HepG2 (cell line): ENCODE data around the gene UCN. TPM values are rescaled to one million over a fixed set of nuclear protein-coding genes. Genes with fewer than 3 reads are reported as not detected.

Experiments
- CBX2 ChIP-seq, 2 experiments: fragments of 200-600 bp in 1 of 2; sonication (generic); formaldehyde crosslinking in 1 of 2; IDR thresholded peaks; 2 replicates each; pipeline versions ENCODE4 v1.7.0 to v1.8.1; 2018 to 2022; ENCODE audit warnings: low read depth in 2 of 2, low read length in 1 of 2, mild to moderate bottlenecking in 1 of 2, missing genetic modification reagents in 1 of 2
- FOSL1 ChIP-seq: sonication (generic); formaldehyde crosslinking; IDR thresholded peaks from 2 replicates; pipeline ENCODE4 v1.9.0; 2021; ENCODE audit warnings: missing genetic modification reagents, borderline replicate concordance
- MXD4 ChIP-seq: IDR thresholded peaks from 2 replicates; pipeline ENCODE4 v1.6.1; 2016; ENCODE audit warnings: mild to moderate bottlenecking, missing biosample characterization, missing genetic modification reagents
- NFRKB ChIP-seq: fragments of 450-650 bp; IDR thresholded peaks from 2 replicates; pipeline ENCODE4 v1.6.1; 2017
- ZNF224 ChIP-seq: sonication (generic); formaldehyde crosslinking; IDR thresholded peaks from 2 replicates; pipeline ENCODE4 v1.5.0; 2020; ENCODE audit warnings: mild to moderate bottlenecking, missing genetic modification reagents
- ZNF296 ChIP-seq: sonication (generic); formaldehyde crosslinking; conservative IDR thresholded peaks from 2 replicates; pipeline ENCODE4 v1.5.0; 2020; ENCODE audit warnings: mild to moderate bottlenecking, missing genetic modification reagents
- ZNF3 ChIP-seq: IDR thresholded peaks from 2 replicates; pipeline ENCODE4 v1.7.0; 2017; ENCODE audit warnings: inconsistent platforms
- ZNF317 ChIP-seq: sonication (generic); formaldehyde crosslinking; IDR thresholded peaks from 2 replicates; pipeline ENCODE4 v1.5.0; 2020; ENCODE audit warnings: mild to moderate bottlenecking, missing genetic modification reagents
- ZNF430 ChIP-seq: sonication (generic); formaldehyde crosslinking; IDR thresholded peaks from 2 replicates; pipeline ENCODE4 v1.9.0; 2021; ENCODE audit warnings: mild to moderate bottlenecking, missing genetic modification reagents
- ZNF484 ChIP-seq: sonication (generic); formaldehyde crosslinking; IDR thresholded peaks from 2 replicates; pipeline ENCODE4 v1.5.1; 2020; ENCODE audit warnings: mild to moderate bottlenecking, low read depth, missing genetic modification reagents, borderline replicate concordance
- ZNF530 ChIP-seq: sonication (generic); formaldehyde crosslinking; IDR thresholded peaks from 2 replicates; pipeline ENCODE4 v1.5.0; 2020; ENCODE audit warnings: low read depth, mild to moderate bottlenecking, missing genetic modification reagents
- ZNF570 ChIP-seq: sonication (generic); formaldehyde crosslinking; IDR thresholded peaks from 2 replicates; pipeline ENCODE4 v1.4.0; 2020; ENCODE audit warnings: mild to moderate bottlenecking, missing genetic modification reagents, borderline replicate concordance
- ZNF781 ChIP-seq: sonication (generic); formaldehyde crosslinking; IDR thresholded peaks from 2 replicates; pipeline ENCODE4 v1.5.1; 2020; ENCODE audit warnings: borderline replicate concordance, mild to moderate bottlenecking, missing genetic modification reagents; ENCODE audit errors: not compliant biosample characterization
- ZNF782 ChIP-seq: sonication (generic); formaldehyde crosslinking; IDR thresholded peaks from 2 replicates; pipeline ENCODE4 v1.4.0; 2020; ENCODE audit warnings: missing genetic modification reagents, mild to moderate bottlenecking, borderline replicate concordance
- ZNF878 ChIP-seq: sonication (generic); formaldehyde crosslinking; IDR thresholded peaks from 2 replicates; pipeline ENCODE4 v1.8.1; 2023; ENCODE audit warnings: mild to moderate bottlenecking, missing genetic modification reagents, moderate library complexity
- polyA plus RNA-seq, 8 experiments: library from polyadenylated mRNA; depleted of rRNA in 3 of 8; stranded (reverse) in 7 of 8; unstranded in 1 of 8; fragments of >200 nt; fragmentation: Illumina TruSeq in 4 of 8; extraction: Trizol in 4 of 8; gene quantifications; 2 replicates each; pipeline versions ENCODE4 v1.2.1 to v1.2.3, GENCODE V29; 2011 to 2016; ENCODE audit warnings: low read depth in 4 of 8, missing spikeins in 1 of 8, mixed read lengths in 1 of 8; ENCODE audit not compliant: insufficient read depth in 1 of 8
- total RNA-seq, 5 experiments: library from RNA; depleted of rRNA; stranded (reverse); fragments of >200 nt; fragmentation: Illumina TruSeq; extraction: Trizol; gene quantifications; 2 replicates each; pipeline ENCODE4 v1.2.3, GENCODE V29; 2016; ENCODE audit warnings: low read depth in 1 of 5
- TF ChIP-seq, protein P1 (sequence below): sonication (generic); formaldehyde crosslinking; IDR thresholded peaks from 2 replicates; pipeline ENCODE4 v1.4.0; 2020; ENCODE audit warnings: mild to moderate bottlenecking, missing genetic modification reagents
- TF ChIP-seq, protein P2 (sequence below): IDR thresholded peaks from 2 replicates; pipeline ENCODE4 v1.6.1; 2016; ENCODE audit warnings: low read depth, missing genetic modification reagents, missing compliant biosample characterization
- TF ChIP-seq, protein P3 (sequence below): sonication (generic); formaldehyde crosslinking; IDR thresholded peaks from 2 replicates; pipeline ENCODE4 v1.9.0; 2021; ENCODE audit warnings: missing genetic modification reagents, mild to moderate bottlenecking, borderline replicate concordance
- TF ChIP-seq, protein P4 (sequence below): sonication (generic); formaldehyde crosslinking; IDR thresholded peaks from 2 replicates; pipeline ENCODE4 v1.5.0; 2020; ENCODE audit warnings: missing genetic modification reagents

Gene UCN
- total and polyA plus RNA-seq, 2 of the 13 experiments (the other 11 are each of a cell fraction or from before 2014, with no cell fraction given), result 1.2 to 2.3 TPM

DNA sequence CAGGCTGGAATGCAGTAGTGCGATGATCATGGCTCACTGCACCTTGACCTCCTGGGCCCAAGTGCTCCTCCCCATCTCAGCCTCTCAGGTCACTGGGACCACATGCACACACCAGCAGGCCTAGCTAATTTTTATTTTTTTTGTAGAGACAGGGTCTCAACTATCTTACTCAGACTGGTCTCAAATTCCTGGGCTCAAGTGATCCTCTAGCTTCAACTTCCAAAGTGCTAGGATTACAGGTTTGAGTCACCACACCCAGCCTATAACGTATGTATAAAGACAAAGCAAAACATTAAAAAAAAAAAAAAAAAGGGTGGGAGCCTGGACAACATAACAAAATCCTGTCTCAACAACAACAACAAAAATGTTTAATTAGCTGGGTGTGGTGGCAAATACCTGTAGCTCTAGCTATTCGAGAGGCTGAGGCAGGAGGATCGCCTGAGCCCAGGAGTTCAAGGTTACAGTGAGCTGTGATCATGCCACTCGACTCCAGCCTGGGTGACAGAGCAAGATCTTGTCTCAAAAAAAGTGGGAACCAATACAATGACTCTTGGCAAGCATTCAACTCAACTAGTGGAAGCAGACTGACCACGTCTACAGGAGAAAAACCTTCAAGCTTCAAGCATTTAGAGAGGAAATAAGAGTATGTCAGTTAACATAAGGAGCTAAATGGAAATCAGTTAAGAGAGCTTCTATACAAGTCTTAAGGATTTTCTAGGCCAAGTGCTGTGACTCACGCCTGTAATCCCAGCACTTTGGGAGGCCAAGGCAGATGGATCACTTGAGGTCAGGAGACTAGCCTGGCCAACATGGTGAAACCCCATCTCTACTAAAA lies 45.7 kb upstream of the UCN start (continued):
- TF ChIP-seq ZNF781 (no peak), ZNF3 (no peak), FOSL1 (CRISPR knock-in tag) (no peak), ZNF878 (CRISPR knock-in tag) (no peak), ZNF224 (no peak), ZNF782 (CRISPR knock-in tag) (no peak; the same call in 1 of the 2 replicates), ZNF296 (CRISPR knock-in tag) (no peak), ZNF570 (CRISPR knock-in tag) (no peak), ZNF530 (no peak), CBX2 (IDR thresholded peaks at IDR 0.05; ENCODE audit: low read depth, low read length) (no peak), CBX2 (CRISPR knock-in tag; IDR thresholded peaks at IDR 0.05; ENCODE audit: low read depth) (0 out of 2 replicates have a peak, but pooled peaks have one; percentile 64), MXD4 (no peak; the same call in 1 of the 2 replicates), ZNF317 (0 out of 2 replicates have a peak, but pooled peaks have one; percentile 36), NFRKB (no peak), ZNF484 (CRISPR knock-in tag) (no peak), ZNF430 (peak; percentile 0; the same call in 1 of the 2 replicates)
- TF ChIP-seq, protein P1, sequence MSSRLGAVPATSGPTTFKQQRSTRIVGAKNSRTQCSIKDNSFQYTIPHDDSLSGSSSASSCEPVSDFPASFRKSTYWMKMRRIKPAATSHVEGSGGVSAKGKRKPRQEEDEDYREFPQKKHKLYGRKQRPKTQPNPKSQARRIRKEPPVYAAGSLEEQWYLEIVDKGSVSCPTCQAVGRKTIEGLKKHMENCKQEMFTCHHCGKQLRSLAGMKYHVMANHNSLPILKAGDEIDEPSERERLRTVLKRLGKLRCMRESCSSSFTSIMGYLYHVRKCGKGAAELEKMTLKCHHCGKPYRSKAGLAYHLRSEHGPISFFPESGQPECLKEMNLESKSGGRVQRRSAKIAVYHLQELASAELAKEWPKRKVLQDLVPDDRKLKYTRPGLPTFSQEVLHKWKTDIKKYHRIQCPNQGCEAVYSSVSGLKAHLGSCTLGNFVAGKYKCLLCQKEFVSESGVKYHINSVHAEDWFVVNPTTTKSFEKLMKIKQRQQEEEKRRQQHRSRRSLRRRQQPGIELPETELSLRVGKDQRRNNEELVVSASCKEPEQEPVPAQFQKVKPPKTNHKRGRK (CRISPR knock-in tag), result no peak
- TF ChIP-seq, protein P2, sequence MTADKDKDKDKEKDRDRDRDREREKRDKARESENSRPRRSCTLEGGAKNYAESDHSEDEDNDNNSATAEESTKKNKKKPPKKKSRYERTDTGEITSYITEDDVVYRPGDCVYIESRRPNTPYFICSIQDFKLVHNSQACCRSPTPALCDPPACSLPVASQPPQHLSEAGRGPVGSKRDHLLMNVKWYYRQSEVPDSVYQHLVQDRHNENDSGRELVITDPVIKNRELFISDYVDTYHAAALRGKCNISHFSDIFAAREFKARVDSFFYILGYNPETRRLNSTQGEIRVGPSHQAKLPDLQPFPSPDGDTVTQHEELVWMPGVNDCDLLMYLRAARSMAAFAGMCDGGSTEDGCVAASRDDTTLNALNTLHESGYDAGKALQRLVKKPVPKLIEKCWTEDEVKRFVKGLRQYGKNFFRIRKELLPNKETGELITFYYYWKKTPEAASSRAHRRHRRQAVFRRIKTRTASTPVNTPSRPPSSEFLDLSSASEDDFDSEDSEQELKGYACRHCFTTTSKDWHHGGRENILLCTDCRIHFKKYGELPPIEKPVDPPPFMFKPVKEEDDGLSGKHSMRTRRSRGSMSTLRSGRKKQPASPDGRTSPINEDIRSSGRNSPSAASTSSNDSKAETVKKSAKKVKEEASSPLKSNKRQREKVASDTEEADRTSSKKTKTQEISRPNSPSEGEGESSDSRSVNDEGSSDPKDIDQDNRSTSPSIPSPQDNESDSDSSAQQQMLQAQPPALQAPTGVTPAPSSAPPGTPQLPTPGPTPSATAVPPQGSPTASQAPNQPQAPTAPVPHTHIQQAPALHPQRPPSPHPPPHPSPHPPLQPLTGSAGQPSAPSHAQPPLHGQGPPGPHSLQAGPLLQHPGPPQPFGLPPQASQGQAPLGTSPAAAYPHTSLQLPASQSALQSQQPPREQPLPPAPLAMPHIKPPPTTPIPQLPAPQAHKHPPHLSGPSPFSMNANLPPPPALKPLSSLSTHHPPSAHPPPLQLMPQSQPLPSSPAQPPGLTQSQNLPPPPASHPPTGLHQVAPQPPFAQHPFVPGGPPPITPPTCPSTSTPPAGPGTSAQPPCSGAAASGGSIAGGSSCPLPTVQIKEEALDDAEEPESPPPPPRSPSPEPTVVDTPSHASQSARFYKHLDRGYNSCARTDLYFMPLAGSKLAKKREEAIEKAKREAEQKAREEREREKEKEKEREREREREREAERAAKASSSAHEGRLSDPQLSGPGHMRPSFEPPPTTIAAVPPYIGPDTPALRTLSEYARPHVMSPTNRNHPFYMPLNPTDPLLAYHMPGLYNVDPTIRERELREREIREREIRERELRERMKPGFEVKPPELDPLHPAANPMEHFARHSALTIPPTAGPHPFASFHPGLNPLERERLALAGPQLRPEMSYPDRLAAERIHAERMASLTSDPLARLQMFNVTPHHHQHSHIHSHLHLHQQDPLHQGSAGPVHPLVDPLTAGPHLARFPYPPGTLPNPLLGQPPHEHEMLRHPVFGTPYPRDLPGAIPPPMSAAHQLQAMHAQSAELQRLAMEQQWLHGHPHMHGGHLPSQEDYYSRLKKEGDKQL, result no peak
- TF ChIP-seq, protein P3, sequence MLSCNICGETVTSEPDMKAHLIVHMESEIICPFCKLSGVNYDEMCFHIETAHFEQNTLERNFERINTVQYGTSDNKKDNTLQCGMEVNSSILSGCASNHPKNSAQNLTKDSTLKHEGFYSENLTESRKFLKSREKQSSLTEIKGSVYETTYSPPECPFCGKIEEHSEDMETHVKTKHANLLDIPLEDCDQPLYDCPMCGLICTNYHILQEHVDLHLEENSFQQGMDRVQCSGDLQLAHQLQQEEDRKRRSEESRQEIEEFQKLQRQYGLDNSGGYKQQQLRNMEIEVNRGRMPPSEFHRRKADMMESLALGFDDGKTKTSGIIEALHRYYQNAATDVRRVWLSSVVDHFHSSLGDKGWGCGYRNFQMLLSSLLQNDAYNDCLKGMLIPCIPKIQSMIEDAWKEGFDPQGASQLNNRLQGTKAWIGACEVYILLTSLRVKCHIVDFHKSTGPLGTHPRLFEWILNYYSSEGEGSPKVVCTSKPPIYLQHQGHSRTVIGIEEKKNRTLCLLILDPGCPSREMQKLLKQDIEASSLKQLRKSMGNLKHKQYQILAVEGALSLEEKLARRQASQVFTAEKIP, result no peak
- TF ChIP-seq, protein P4, sequence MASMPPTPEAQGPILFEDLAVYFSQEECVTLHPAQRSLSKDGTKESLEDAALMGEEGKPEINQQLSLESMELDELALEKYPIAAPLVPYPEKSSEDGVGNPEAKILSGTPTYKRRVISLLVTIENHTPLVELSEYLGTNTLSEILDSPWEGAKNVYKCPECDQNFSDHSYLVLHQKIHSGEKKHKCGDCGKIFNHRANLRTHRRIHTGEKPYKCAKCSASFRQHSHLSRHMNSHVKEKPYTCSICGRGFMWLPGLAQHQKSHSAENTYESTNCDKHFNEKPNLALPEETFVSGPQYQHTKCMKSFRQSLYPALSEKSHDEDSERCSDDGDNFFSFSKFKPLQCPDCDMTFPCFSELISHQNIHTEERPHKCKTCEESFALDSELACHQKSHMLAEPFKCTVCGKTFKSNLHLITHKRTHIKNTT (CRISPR knock-in tag), result no peak
